OCI-LY7 (cell line): ENCODE results near the gene TMEM89. TPM values are rescaled to one million over a fixed set of nuclear protein-coding genes. Genes with fewer than 3 reads are reported as not detected.

ENCODE experiments used
- BruUV-seq: library from RNA; stranded (reverse); fragments of 400-500 nt; replicated peaks from 2 replicates; lab custom pipeline; 2021; lab: Mats Ljungman, UMichigan
- CTCF ChIA-PET: fragments of 300-600 bp; sonication (Branson Sonifier 250); formaldehyde crosslinking; loops from one replicate; lab custom pipeline; 2022; ENCODE audit warnings: antibody characterized with exemption; ENCODE audit not compliant: unreplicated experiment; lab: Charles Lee
- POLR2A ChIA-PET: fragments of 300-600 bp; sonication (Branson Sonifier 250); formaldehyde crosslinking; loops from one replicate; lab custom pipeline; 2022; ENCODE audit warnings: antibody characterized with exemption; lab: Charles Lee
- DNase-seq: peaks from one replicate; pipeline ENCODE4 v3.0.0-alpha.2; 2015; ENCODE audit warnings: low spot score
- H2AFZ ChIP-seq: fragments of 200-600 bp; sonication (generic), shearing (Covaris generic); 2 replicates; pipeline ENCODE4 v1.6.1; 2014; ENCODE audit warnings: mild to moderate bottlenecking, antibody characterized with exemption, low read length, moderate library complexity
- H3K27ac ChIP-seq: fragments of 200-600 bp; sonication (generic); 2 replicates; pipeline ENCODE4 v1.5.1; 2014; ENCODE audit warnings: mixed run types, low read depth, mild to moderate bottlenecking, moderate library complexity, low read length, inconsistent platforms; ENCODE audit not compliant: poor library complexity, severe bottlenecking
- H3K36me3 ChIP-seq: fragments of 200-600 bp; sonication (generic); 2 replicates; pipeline ENCODE4 v1.6.1; 2014; ENCODE audit warnings: mild to moderate bottlenecking, antibody characterized with exemption, low read length, moderate library complexity, mixed read lengths; ENCODE audit not compliant: insufficient read depth
- H3K4me1 ChIP-seq: fragments of 200-600 bp; sonication (generic); 2 replicates; pipeline ENCODE4 v1.5.1; 2014; ENCODE audit warnings: mild to moderate bottlenecking, low read length; ENCODE audit not compliant: insufficient read depth, poor library complexity, severe bottlenecking
- H3K4me2 ChIP-seq: fragments of 200-600 bp; sonication (generic); 2 replicates; pipeline ENCODE4 v1.6.1; 2014; ENCODE audit warnings: mild to moderate bottlenecking, low read length
- H3K4me3 ChIP-seq: fragments of 200-600 bp; sonication (generic); 2 replicates; pipeline ENCODE4 v1.5.1; 2014; ENCODE audit warnings: mild to moderate bottlenecking, low read depth, low read length; ENCODE audit not compliant: poor library complexity, severe bottlenecking
- H3K79me2 ChIP-seq: fragments of 200-600 bp; sonication (generic); 2 replicates; pipeline ENCODE4 v1.6.1; 2016; ENCODE audit warnings: low read depth, mild to moderate bottlenecking, low read length, moderate library complexity, mixed read lengths; ENCODE audit not compliant: insufficient read depth
- H3K9me2 ChIP-seq: fragments of 200-600 bp; sonication (generic); 2 replicates; pipeline ENCODE4 v1.6.1; 2016; ENCODE audit warnings: mild to moderate bottlenecking, low read length, mixed read lengths; ENCODE audit not compliant: insufficient read depth
- H3K9me3 ChIP-seq: fragments of 200-600 bp; sonication (generic); 2 replicates; pipeline ENCODE4 v1.6.1; 2014; ENCODE audit warnings: mild to moderate bottlenecking, mixed run types, low read length, mixed read lengths
- H4K20me1 ChIP-seq: fragments of 200-600 bp; sonication (generic); 2 replicates; pipeline ENCODE4 v1.6.1; 2014; ENCODE audit warnings: mild to moderate bottlenecking, antibody characterized with exemption, low read length, moderate library complexity, mixed read lengths; ENCODE audit not compliant: insufficient read depth
- EZH2phosphoT487 ChIP-seq: fragments of 200-600 bp; sonication (generic); IDR thresholded peaks from 2 replicates; pipeline ENCODE4 v1.6.1; 2018; ENCODE audit warnings: low read depth, borderline replicate concordance, mild to moderate bottlenecking, mixed run types, antibody characterized with exemption, low read length, moderate library complexity, mixed read lengths
- intact Hi-C: fragments of 100-400 bp; cut with micrococcal nuclease; formaldehyde crosslinking; loops from one replicate; pipeline ENCODE4 v1.10.0; 2022; ENCODE audit not compliant: unreplicated experiment
- total RNA-seq, 2 experiments: library from RNA; depleted of rRNA in 1 of 2; stranded (reverse); fragments of >200 nt in 1 of 2; shearing (Covaris generic) in 1 of 2; gene quantifications; 2 replicates each; pipeline ENCODE4 v1.2.3, GENCODE V29; 2014 to 2022
- TF ChIP-seq, protein P1 (sequence below): fragments of 200-600 bp; sonication (generic); conservative IDR thresholded peaks from 2 replicates; pipeline ENCODE4 v1.5.1; 2014; ENCODE audit warnings: mild to moderate bottlenecking, antibody characterized with exemption, low read length, moderate library complexity, mixed read lengths

Gene TMEM89
- total RNA-seq, 2 experiments from 2014 or later: 1.6 TPM; not detected in 1

GRCh38 chr3:48592519-48593087 lies 29.0 kb downstream of the TMEM89 start:
- Histone ChIP-seq H3K9me3 (no peaks in the 10 kb centered on the region), H3K4me3 (no peak overlapping the region), H4K20me1 (no peaks in the 10 kb centered on the region), H3K36me3 (peaks cover 5% of the 10 kb centered on the region; the same call in 1 of the 2 replicates), H3K9me2 (no peaks in the 10 kb centered on the region), H2AFZ (no peak overlapping the region), H3K4me2 (no peak overlapping the region), H3K27ac (no peak overlapping the region), H3K4me1 (no peaks in the 10 kb centered on the region), H3K79me2 (no peaks in the 10 kb centered on the region)
- DNase-seq: no peak
- POLR2A ChIA-PET: no interaction called here
- BruUV-seq: no TSS peak
- TF ChIP-seq, protein P1, sequence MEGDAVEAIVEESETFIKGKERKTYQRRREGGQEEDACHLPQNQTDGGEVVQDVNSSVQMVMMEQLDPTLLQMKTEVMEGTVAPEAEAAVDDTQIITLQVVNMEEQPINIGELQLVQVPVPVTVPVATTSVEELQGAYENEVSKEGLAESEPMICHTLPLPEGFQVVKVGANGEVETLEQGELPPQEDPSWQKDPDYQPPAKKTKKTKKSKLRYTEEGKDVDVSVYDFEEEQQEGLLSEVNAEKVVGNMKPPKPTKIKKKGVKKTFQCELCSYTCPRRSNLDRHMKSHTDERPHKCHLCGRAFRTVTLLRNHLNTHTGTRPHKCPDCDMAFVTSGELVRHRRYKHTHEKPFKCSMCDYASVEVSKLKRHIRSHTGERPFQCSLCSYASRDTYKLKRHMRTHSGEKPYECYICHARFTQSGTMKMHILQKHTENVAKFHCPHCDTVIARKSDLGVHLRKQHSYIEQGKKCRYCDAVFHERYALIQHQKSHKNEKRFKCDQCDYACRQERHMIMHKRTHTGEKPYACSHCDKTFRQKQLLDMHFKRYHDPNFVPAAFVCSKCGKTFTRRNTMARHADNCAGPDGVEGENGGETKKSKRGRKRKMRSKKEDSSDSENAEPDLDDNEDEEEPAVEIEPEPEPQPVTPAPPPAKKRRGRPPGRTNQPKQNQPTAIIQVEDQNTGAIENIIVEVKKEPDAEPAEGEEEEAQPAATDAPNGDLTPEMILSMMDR: no peak
- no peak for TF ChIP-seq EZH2phosphoT487
- CTCF ChIA-PET: no interaction called here
- intact Hi-C loops: no loop called here

DNA sequence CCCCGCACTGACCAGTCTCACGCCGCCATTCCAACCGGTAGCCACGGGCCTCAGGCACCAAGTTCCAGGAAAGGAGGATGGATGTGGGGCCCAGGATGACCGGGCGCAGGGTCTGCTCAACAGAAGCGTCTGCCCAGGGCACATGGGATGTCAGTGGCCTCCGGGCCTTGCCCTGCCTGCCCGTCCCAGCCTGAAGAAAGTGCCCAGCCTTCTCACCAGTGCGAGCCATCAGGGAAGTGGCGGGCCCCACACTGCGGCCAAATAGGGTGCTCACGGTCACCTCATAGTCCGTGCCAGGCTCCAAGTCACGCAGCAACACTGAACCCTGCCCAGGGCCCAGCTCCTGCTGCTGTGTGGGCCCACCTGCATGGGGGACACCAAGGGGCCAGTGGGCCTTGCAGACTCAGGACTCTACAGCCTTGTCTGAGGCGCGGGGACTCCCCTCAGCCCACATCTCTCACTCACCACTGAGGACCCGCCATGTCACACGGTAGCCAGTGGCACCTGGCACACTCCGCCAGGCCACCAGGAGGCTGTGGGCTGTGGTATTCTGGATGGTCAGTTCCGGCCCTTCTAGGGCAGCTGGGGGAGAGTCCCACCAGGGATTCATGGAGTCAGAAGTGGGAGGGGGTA lies 29.6 kb downstream of the TMEM89 start:
- Histone ChIP-seq H3K79me2 (no peaks in the 10 kb centered on the region), H3K9me2 (no peaks in the 10 kb centered on the region), H3K9me3 (no peaks in the 10 kb centered on the region), H3K36me3 (no peaks in the 10 kb centered on the region), H3K4me1 (no peaks in the 10 kb centered on the region), H3K4me2 (no peak overlapping the region), H4K20me1 (no peaks in the 10 kb centered on the region), H3K27ac (no peak overlapping the region), H3K4me3 (no peak overlapping the region), H2AFZ (no peak overlapping the region)
- intact Hi-C loops: no loop called here
- no peak for DNase-seq
- TF ChIP-seq EZH2phosphoT487: no peak
- no TSS peak for BruUV-seq
- POLR2A ChIA-PET: no interaction called here
- CTCF ChIA-PET: no interaction called here

- no peaks in the 10 kb centered on the region for H3K9me2 ChIP-seq
- DNase-seq: no peak
- no TSS peak for BruUV-seq
- CTCF ChIA-PET: no interaction called here
- H4K20me1 ChIP-seq: no peaks in the 10 kb centered on the region
- no peaks in the 10 kb centered on the region for H3K79me2 ChIP-seq
- H3K4me1 ChIP-seq: no peaks in the 10 kb centered on the region
- H2AFZ ChIP-seq: no peak overlapping the region
- no peak overlapping the region for H3K4me2 ChIP-seq
- no peak overlapping the region for H3K27ac ChIP-seq
- TF ChIP-seq EZH2phosphoT487: no peak
- TF ChIP-seq, protein P1: no peak
- POLR2A ChIA-PET: no interaction called here
- no peaks in the 10 kb centered on the region for H3K9me3 ChIP-seq
- no peaks in the 10 kb centered on the region for H3K36me3 ChIP-seq
- H3K4me3 ChIP-seq: no peak overlapping the region
- intact Hi-C loops: no loop called here
Observed at GRCh38 chr3:48591436-48591835, 30.1 kb downstream of the TMEM89 start.
